Omental fat pad (tissue), 4 donors: ENCODE measurements around the gene CNTNAP2. TPM values are rescaled to one million over a fixed set of nuclear protein-coding genes. Genes with fewer than 3 reads are reported as not detected.

Experiments used
- ATAC-seq: fragments of 150-250 bp; one replicate; pipeline ENCODE4 v1.9.1; 2016; ENCODE audit warnings: mild to moderate bottlenecking, moderate library complexity; ENCODE audit not compliant: low FRiP score
- DNase-seq: peaks from one replicate; pipeline ENCODE4 v3.0.0-alpha.2; 2019; ENCODE audit warnings: low spot score
- CTCF ChIP-seq, 3 donors: fragments of 450-650 bp; IDR thresholded peaks; one replicate each; pipeline ENCODE4 v1.5.1; 2016 to 2017; ENCODE audit warnings: antibody characterized with exemption in 3 of 3, mild to moderate bottlenecking in 3 of 3, moderate library complexity in 2 of 3
- total RNA-seq, 4 donors: library from RNA; depleted of rRNA; stranded (reverse); fragments of >200 nt; gene quantifications; one replicate each; pipeline ENCODE4 v1.1.0, GENCODE V29; 2016

The CNTNAP2 gene
- total RNA-seq, 4 donors from 2014 or later, result 0.38 to 1.5 (median 1.1) TPM; not detected in 1

- ATAC-seq, result no peak
- TF ChIP-seq CTCF (IDR thresholded peaks at IDR 0.05), result no peak
Measured at GRCh38 chr7:147982307-147982706, 1865.7 kb downstream of the CNTNAP2 start.

GRCh38 chr7:147984265-147984664 is 1867.7 kb downstream of the CNTNAP2 start:
- ATAC-seq (no peak), DNase-seq (no peak)
- TF ChIP-seq CTCF (IDR thresholded peaks at IDR 0.05), result no peak

More at GRCh38 chr7:147982307-147982706, 1865.7 kb downstream of the CNTNAP2 start:
- no peak for DNase-seq

- no peak for DNase-seq
- ATAC-seq, result no peak
- TF ChIP-seq CTCF (IDR thresholded peaks at IDR 0.05), result no peak
Measured at GRCh38 chr7:147990079-147990478, 1873.5 kb downstream of the CNTNAP2 start.

- no peak for TF ChIP-seq CTCF (IDR thresholded peaks at IDR 0.05)
- DNase-seq (no peak), ATAC-seq (no peak)
Measured at GRCh38 chr7:147990942-147991341, 1874.3 kb downstream of the CNTNAP2 start.

GRCh38 chr7:147992698-147993097 is 1876.1 kb downstream of the CNTNAP2 start:
- ATAC-seq (no peak), DNase-seq (no peak)
- TF ChIP-seq CTCF (IDR thresholded peaks at IDR 0.05), result no peak

GRCh38 chr7:147997636-147998035 is 1881.0 kb downstream of the CNTNAP2 start:
- no peak for TF ChIP-seq CTCF (IDR thresholded peaks at IDR 0.05)
- no peak for ATAC-seq
- no peak for DNase-seq

GRCh38 chr7:147999962-148000361 is 1883.4 kb downstream of the CNTNAP2 start:
- DNase-seq, result no peak
- TF ChIP-seq CTCF (IDR thresholded peaks at IDR 0.05), result no peak

More at GRCh38 chr7:147999962-148000361, 1883.4 kb downstream of the CNTNAP2 start:
- no peak for ATAC-seq
